HG03097 (cell line): ENCODE results near the gene DNMBP.
"Not testable (repeated sequence)": the region's sequence is repeated elsewhere in the genome, so short reads cannot be mapped to it uniquely, and the experiment has no call there.

Experiments
- ATAC-seq: cut with Tn5 transposase; IDR thresholded peaks from one replicate; pipeline ENCODE4 v1.9.1; 2021; ENCODE audit not compliant: unreplicated experiment, low FRiP score

Gene DNMBP

GRCh38 chr10:99873846-99874245 lies 135.9 kb downstream of the DNMBP start:
- ATAC-seq = no peak

- ATAC-seq = no peak
Observed at GRCh38 chr10:99872367-99873162, 137.2 kb downstream of the DNMBP start.

- no peak for ATAC-seq
Observed at GRCh38 chr10:99870123-99870730, 139.5 kb downstream of the DNMBP start.

- no peak for ATAC-seq
Observed at GRCh38 chr10:99869581-99870122, 140.1 kb downstream of the DNMBP start.

DNA sequence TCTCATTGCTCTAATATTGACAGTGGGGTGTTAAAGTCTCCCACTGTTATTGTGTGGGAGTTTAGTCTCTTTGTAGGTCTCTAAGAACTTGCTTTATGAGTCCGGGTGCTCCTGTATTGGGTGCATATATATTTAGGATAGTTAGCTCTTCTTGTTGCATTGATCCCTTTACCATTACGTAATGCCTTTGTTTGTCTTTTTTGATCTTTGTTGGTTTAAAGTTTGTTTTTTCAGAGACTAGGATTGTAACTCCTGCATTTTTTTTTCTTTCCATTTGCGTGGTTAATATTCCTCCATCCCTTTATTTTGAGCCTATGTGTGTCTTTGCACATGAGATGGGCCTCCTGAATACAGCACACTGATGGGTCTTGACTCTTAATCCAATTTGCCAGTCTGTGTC lies 142.5 kb downstream of the DNMBP start:
- ATAC-seq = not testable (repeated sequence)

GRCh38 chr10:99863535-99864240 lies 146.1 kb downstream of the DNMBP start:
- not testable (repeated sequence) for ATAC-seq

- no peak for ATAC-seq
Observed at GRCh38 chr10:99860466-99860865, 149.3 kb downstream of the DNMBP start.

- no peak for ATAC-seq
Observed at GRCh38 chr10:99859585-99859984, 150.2 kb downstream of the DNMBP start.

DNA sequence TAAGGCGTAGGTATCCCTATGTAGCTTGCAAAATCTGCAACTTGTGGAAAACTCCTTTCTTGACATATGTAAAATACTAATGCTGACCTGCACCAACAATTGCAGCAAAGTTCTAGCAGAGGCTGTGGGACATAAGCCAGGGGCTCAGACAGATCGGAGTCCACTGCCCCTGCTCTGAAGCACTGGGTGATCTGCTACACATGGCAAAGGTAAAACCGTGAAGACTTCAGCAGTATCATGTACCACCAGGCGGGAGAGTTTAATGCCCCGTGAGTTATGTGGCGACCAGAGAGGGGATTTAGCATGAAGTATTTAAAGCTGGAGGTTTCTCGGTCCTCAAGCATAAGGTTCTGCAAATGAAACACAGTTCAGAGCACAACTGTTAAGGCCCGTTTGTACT lies 150.9 kb downstream of the DNMBP start:
- ATAC-seq = no peak

GRCh38 chr10:99855479-99856071 lies 154.2 kb downstream of the DNMBP start:
- no peak for ATAC-seq

GRCh38 chr10:99854860-99855259 lies 154.9 kb downstream of the DNMBP start:
- ATAC-seq = no peak

DNA sequence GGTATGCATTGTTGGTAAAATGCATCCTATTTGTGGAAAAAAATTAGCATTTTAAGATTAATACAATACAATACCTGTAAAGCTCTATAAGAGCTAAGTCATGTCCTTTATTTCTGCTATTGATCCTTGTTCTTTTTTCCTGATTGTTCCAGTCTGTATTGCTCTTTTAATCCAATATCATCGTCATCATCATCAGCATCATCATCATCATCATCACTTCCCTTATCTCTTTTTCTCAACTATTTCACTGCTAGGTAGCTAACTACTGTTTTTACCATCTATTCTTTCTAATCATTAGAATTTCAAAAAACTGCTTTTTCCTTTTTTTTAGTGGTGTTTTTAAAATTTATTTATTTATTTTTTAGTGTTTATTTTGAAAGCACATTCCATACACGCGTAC lies 156.1 kb downstream of the DNMBP start:
- no peak for ATAC-seq

- ATAC-seq = no peak
Observed at GRCh38 chr10:99852481-99853213, 157.1 kb downstream of the DNMBP start.

DNA sequence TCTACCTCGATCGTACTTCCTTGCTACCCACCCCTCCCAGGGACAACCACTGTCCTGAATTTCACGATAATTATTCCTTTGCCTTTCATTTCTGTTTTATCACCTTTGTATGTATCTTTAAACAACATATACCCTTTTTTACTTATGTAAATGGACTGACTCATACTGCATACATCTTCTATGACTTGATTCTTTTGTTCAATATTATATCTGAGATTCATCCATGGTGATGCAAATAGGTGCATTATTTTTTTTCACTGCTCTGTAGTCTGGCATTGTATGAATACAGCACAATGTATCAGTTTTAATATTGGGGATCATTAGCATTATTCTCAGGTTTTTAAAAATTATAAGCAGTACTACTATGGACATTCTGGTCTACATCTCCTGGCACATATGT lies 157.9 kb downstream of the DNMBP start:
- no peak for ATAC-seq

DNA sequence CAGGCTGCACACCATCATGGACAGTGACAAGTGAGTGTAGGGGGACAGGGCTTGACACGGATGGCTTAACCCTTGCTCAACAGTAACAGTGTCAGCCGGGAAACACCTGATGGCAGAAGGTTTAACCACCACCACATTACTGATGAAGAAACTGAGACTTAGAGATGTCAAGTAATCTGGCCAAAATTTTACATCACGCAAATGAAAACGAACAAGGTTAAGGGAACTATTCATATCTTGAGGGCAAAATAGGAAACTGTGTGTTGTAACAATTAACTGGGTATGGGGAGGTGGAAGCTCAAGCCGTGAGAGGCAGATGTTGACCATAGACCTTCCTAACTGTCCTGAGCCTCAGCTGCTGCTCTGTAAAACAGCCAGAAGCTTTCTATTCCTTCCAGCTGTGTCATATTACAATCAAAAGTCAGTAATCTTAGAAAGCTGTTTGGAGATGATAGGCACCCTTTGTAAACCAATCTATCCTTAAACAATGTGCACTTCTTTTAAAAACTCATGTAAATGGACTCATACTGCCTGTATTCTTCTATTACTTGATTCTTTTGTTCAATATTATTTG lies 158.9 kb downstream of the DNMBP start:
- ATAC-seq = no peak

GRCh38 chr10:99850021-99850766 lies 159.6 kb downstream of the DNMBP start:
- no peak for ATAC-seq

DNA sequence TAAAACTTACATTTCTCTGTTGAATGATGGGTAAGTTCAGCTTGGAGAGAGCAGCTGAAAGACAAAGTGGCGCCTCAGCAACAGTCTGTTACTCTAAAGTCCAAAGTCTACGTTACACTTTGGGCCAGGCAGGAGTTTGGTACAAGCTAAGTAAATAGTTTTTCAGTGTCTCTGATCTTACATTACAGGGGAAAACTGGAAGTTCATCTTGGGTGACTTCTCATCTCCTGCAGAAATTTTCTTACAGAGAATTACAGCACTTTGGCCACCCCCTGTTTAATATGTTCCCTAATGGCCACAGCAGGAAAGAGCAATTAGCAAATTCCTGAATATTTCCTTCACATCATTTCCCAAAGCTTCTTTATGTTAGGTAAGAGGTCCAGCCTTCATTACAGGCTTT lies 160.2 kb downstream of the DNMBP start:
- ATAC-seq = no peak

DNA sequence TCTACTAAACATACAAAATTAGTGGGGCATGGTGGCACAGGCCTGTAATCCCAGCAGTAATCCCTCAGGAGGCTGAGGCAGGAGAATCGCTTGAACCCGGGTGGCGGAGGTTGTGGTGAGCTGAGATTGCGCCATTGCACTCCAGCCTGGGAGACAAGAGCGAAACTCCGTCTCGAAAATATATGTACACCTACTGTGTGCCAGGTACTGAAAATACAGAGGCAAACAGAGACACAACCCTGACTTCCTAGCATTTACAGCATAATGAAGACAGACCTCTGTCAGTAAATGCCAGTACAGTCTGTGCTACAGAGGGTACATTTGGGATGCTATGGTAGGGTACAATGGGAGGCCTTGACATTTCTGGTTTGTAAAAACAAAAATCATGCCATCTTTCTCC lies 160.7 kb downstream of the DNMBP start:
- no peak for ATAC-seq

GRCh38 chr10:99845837-99846382 lies 163.8 kb downstream of the DNMBP start:
- ATAC-seq = no peak
